ENCODE data around the gene CHGA.

DNA sequence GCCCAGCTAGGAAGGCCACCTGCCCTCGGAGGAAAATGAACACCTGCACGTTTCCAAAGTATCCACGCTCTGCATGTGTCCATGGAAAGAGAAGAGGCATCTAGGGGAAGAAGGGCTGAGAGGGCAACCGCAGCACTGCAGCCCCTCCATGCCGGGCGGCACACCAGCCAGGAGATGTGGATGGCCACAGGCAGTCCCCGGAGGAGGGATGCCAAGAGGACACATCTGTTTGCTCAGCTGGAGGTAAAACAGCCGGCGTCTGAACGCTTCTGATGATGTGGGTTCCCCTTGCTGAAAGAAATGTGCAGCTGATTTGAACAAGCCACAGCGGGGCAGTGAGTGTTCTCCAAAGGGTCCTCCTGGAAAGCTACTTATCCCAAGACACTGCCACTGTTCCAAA is 34.0 kb downstream of the CHGA start:
- TF ChIP-seq, protein P1, sequence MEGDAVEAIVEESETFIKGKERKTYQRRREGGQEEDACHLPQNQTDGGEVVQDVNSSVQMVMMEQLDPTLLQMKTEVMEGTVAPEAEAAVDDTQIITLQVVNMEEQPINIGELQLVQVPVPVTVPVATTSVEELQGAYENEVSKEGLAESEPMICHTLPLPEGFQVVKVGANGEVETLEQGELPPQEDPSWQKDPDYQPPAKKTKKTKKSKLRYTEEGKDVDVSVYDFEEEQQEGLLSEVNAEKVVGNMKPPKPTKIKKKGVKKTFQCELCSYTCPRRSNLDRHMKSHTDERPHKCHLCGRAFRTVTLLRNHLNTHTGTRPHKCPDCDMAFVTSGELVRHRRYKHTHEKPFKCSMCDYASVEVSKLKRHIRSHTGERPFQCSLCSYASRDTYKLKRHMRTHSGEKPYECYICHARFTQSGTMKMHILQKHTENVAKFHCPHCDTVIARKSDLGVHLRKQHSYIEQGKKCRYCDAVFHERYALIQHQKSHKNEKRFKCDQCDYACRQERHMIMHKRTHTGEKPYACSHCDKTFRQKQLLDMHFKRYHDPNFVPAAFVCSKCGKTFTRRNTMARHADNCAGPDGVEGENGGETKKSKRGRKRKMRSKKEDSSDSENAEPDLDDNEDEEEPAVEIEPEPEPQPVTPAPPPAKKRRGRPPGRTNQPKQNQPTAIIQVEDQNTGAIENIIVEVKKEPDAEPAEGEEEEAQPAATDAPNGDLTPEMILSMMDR (IDR thresholded peaks at IDR 0.05): no peak
- TF ChIP-seq POLR2AphosphoS5 (IDR thresholded peaks at IDR 0.05): no peak
- no peak for TF ChIP-seq POLR2A (IDR thresholded peaks at IDR 0.05)

Data from prostate gland (tissue), 2 donors.